HK-2 (cell line): ENCODE data around the gene PACSIN3.
"Not testable (repeated sequence)": the region's sequence is repeated elsewhere in the genome, so short reads cannot be mapped to it uniquely, and the experiment has no call there.

Experiments used
- DNase-seq: peaks from one replicate; pipeline ENCODE4 v3.0.0-alpha.2; 2018; ENCODE audit not compliant: unreplicated experiment

PACSIN3 gene

DNA sequence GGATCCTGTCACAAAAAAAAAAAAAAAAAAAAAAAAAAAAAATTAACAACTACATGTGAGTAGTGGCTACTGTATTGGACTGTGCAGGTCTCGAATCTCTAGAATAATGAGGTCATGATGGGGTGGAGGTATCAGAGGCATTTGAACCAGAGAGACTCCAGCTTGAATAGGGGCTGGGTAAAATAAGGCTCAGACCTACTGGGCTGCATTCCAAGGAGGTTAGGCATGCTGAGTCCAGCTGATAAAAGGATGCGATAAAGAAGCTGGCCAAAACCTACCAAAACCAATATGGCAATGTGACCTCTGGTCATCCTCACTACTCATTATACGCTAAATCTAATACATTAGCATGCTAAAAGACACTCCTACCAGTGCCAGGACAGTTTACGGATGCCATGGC is 5.9 kb upstream of the PACSIN3 start:
- no peak for DNase-seq

DNA sequence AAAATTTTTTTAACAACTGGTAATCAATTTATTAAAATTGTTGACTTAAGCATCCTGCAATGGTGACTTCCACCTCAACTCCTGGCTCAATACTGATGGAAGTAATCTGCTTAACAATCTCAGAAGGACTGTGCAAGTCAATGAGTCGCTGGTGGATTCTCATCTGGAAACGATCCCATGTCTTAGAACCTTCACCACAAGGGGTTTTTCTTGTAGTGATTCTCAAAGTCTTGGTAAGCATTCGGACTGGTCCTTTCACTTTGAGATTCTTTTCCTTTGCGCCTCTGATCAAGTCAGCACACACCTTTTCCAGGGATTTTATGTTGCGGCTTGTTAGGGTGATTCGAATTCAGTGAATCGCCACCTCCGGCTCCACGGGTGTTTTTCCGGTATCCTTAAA is 4.9 kb upstream of the PACSIN3 start:
- not testable (repeated sequence) for DNase-seq

DNA sequence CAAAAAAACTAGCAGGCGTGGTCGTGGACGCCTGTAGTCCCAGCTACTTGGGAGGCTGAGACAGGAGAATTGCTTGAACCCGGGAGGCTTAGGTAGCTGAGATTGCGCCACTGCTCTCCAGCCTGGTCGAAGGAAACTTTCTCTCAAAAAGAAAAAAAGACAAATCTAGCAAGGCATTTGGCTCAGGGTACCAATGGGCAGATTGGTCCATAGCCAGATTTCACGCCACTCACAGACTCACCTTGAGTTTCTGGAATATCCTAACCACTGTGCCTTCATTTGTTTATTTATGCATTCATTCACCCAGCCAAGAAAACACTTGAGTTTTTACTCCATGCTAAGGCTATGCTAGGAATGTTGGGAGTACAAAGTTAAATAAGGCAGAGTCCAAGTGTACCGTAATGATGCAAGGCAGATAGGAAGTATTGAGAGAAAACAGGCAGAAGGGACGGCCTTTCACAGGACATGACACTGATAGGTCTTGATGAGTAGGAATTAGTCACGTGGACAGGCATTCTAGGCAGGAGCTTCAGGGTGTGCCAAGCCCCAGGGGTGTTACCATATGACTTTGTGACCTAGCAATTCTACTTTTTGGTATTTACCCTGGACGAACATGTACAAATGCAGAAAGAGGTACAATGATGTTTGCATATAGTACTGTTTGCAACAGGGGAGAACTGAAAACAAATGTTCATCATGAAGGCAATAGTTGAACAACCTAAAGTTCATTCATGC is 3.0 kb upstream of the PACSIN3 start:
- DNase-seq, result no peak

DNA sequence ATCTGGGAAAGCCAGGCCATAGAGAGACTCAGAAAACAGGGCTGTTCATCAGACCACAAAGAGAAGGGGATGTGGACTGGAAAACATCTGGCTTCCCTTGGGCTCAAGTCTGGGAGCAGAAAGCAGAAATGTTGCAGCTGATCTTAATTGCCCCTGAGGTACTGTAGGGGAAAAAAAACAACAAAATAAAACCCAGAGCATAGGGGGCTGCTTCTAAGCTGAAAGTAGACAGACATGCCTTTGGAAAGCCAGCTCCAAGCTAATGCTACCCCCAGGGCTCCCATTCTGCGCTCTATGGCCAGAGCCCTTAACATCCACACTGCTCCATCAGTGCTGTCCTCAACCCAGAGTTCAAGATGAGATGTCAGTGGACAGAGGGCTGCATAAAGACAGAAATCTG is 2.0 kb upstream of the PACSIN3 start:
- no peak for DNase-seq

DNA sequence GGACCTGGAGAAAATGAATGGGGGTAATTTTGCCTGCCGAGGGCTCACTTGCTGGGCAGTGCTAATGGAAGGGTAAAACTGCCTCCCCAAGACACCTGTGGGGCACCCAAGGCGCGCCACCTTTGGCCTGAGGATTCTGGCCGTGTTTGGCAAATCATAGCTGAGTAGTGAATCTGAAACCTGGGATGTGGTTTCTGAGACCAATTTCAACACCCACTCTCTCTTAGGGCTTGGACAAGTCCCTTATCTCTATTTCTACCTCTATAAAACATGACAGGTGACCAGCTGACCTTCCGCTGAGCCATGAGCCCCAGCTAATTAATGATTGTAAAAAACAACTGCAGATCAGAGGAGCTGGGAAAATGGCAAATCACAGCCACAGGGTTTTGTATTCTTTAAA is 1.5 kb upstream of the PACSIN3 start:
- no peak for DNase-seq

DNA sequence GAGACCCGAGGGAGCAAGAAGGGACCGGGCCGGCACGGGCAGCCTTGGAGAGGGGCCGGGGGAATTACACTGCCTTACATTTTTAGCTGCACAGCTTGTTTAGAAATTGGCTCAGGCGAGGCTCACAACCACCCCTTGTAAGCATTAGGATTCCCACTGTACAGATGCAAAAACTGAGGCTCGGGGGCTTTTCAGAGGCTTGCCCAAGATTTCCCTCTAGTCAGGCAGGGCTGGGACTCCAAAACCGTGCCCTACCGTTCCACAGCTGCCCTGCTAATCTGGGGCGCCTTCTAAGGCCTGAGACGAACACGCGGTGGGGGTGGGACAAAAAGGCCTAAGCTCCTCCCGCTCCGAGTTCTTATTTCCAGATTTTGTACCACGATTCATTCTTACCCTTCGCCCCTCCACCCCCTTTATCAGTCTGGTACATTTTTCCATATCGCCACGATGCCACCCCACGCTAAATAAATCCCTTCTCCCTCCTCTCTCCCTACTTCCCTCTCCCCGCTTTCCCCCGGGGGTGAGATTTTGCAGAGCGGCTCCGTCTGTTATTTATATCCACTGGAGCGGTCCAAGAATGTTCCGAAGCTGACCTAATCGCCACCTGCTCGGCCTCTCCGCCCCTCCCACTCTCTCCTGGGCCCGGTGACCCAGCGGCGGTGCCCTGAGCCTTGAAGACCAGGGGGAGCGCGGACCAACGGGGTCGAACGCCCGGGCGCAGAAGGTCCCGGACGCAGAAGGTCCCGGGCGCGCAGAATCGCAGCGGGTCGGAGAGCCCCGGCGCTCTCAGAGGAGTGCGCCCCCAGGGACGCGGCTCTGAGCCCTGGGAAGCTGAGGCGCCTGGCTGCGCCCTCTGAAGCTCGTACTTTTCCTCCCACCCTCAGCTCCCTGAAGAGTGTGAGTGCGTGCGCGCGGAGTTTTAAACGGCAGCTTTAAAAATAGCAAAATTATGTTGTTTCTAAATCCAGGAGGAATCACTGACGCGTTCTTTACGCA is 764 bp upstream of the PACSIN3 start:
- peak; percentile 22 for DNase-seq

DNA sequence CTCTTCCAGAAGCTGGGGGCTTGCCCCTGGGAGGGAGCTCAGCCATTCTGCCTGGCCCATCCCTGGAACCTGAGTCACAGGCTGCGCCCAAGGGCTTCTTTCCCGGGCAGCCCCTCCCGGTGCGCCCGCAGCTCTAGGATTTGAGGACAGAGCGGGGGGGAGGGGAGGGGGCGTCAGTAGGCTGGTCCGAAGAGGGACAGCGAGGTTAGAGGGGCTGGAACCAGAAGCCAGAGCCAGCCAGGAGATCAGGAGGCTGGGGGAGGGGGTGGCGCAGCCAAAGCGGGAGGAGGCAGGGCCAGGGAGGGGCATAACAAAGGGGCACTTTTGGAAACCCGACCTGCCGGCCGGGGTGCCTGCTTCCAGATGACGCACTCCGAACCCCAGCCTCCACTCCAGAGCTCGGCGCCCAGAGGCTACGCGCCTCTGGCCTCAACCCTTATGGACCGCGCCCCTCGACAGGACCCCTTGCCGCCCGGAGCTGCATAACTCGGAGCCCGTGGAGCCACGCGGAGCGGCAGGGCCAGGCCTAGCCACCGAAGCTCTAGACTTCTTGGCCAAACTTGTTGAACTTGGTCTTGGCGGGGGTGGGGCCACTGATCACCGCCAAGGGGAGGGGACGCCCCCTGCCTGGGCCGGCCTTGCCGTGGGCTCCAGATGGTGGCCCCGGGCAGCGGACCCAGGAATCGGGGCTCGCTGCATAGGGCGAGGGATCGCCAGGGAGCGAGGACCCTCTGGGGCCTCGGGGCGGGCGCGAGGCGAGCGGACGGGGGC is 744 bp downstream of the PACSIN3 start:
- DNase-seq, result peak; percentile 40

DNA sequence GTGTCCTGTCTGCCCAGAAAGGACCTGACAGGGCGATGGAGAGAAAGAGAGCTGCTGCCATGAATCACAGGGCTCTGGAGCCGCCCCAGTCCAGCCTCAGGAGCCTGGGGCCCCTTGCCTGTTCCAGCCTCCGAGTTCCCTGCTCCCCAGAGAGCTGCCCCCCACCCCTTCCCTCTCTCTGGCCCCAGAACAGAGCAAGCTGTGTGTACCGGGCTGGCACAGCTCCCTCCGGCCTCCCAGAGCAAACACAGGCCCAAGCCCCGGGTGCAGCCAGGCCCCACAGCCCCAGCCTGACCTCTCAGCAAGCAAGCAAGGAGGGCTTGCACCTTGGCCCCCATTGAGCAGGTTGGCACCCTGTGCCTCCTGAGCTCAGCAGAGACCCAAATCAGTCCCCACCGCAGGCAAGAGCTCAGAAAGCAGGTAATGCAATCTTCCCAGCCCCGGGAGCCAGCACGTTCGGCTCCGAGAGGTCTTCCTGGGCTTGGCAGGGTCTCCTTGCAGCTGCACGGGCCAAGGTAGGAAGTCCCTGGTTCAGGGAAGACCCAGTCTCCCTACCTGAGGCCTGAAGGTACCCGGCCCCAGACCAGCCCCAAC is 1.4 kb downstream of the PACSIN3 start:
- no peak for DNase-seq

DNA sequence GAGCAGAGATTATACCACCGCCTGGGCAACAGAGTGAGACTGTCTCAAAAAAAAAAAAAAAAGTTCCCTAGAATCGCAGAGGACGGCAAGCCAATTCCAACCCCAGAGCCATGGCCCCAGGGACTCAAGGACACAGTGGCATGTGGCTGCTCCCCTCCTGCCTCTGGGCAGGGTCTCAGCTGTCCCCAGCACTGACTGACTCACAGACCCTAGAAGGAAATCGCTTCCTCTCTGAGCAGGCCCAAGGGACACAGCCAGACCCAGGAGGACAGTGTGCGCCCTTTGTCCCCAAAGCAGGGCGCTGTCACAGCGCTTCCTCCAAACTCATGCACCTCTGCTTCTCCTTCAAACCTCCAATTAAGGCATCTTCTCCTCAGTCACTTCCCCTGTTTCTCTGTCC is 2.3 kb downstream of the PACSIN3 start:
- DNase-seq, result no peak

DNA sequence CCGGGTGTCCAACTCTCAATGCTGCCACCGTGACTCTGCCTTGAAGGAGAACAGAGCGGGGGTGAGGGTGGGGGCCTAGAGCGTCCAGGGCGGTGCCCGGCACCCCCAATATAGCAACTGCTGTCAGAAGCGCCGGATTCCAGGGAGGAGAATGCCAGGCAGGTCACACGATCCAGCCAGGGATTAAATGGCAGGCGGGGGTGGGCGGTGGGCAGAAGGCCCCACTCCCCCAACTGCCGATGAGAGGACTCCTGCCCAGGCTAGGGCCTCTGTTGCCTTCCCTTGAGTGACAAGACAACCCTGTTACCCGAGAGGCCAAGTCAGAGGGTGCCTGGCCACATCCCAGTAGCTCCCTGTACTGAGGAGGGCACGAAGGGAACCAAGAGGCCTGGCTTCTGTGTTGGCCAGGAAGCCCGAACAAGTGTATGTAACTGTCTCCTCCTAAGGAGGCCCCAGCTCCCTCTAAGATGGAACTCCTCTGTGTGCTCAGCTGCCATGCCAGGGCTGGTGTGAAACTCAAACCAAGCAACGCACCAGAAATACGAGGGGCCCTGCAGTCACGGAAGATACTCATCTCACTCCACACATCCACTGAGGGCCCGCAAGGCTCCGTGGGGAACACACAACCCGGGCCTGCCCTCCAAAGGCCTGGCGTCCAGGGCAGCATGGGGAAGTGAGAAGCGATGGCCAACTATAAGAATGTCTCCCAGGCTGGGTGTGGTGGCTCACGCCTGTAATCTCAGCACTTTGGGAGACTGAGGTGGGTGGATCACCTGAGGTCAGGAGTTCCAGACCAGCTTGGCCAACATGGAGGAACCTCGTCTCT is 3.0 kb downstream of the PACSIN3 start:
- no peak for DNase-seq

DNA sequence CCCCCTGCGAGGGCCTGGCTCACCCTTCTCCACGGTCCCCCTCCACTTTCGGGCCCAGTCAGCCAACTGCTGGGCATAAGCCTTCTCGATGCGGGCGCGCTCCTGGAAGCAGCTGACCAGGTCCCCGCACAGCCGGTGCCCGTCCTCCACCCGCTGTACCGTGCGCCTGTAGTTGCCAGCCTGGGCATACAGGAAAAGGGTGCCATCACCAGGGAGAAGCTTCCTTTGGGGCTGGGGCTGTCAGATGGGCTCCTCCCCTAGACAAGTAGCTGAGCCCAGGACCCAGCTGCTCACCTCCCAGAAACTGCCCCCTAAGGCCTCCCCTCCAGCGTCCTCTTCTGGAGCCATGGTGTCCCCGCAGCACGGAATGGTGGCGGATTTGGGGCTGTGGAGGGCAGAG is 3.9 kb downstream of the PACSIN3 start:
- DNase-seq, result no peak

DNA sequence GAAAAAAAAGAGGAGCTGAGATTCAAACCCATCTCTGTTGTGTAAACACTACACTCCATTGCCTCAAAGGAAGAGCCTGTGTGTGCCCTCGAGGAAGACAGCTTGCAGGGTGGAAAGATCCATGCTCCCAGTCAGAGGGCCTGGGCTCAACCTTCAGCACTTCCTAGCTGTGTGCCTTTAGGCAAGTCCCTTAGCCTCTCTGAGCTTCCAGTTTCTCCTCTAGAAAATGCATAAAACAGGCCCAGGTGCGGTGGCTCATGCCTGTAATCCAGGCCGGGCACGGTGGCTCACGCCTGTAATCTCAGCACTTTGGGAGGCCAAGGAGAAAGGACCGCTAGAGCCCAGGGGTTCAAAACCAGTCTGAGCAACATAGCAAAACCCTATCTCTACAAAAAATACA is 5.0 kb downstream of the PACSIN3 start:
- no peak for DNase-seq

DNA sequence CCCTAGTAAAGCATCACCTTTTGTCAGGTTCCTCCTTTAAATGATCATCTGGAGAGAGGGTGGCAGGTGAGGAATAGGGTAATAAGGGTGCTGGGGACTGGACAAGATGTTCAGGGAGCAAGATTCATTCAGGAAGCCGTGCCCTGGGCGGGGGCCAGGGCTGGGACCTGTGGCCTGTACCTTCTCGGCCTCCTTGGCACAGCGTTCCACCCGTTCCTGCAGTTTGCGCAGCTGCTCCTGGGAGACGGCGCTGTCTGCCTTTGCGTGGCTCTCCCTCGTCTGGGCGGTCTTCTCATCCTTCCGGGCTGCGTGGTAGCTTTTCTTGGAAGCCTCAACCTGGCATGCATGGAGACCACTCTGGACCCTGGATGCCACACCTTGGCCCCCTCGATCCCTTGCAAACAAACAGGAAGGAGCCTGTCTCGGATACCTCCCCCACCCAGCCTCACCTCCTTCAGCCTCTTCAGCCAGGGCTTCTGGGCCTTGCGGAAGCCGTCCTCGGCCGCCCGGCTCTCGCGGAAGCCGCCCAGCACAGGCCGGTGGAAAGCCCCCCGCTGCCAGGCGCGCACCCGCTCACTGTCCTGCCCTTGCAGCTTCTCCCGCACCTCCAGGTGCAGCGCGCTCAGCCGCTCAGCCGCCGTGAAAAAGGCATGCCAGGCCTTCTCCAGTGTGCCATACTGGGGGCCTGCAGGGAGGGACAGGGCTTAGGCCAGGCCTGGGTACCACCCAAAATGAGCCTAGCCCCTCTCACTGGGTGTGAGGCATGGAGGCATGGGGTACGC is 6.0 kb downstream of the PACSIN3 start:
- no peak for DNase-seq

DNA sequence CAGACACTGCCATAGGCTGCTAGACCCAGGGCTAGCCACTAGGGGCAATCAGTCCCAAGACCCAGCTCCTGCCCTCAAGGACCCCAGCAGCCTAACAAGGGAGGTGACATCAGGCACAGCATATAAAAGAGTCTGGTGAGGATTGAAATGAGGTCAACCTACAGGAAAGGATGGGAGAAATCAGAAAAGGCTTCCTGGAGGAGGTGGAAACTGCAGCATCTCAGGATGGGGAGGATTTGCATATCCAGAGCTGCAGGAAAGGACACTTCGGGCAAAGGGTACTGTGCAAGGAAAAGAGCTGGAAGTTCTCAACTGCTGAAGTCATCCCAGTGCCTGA is 6.6 kb downstream of the PACSIN3 start:
- DNase-seq, result no peak

DNA sequence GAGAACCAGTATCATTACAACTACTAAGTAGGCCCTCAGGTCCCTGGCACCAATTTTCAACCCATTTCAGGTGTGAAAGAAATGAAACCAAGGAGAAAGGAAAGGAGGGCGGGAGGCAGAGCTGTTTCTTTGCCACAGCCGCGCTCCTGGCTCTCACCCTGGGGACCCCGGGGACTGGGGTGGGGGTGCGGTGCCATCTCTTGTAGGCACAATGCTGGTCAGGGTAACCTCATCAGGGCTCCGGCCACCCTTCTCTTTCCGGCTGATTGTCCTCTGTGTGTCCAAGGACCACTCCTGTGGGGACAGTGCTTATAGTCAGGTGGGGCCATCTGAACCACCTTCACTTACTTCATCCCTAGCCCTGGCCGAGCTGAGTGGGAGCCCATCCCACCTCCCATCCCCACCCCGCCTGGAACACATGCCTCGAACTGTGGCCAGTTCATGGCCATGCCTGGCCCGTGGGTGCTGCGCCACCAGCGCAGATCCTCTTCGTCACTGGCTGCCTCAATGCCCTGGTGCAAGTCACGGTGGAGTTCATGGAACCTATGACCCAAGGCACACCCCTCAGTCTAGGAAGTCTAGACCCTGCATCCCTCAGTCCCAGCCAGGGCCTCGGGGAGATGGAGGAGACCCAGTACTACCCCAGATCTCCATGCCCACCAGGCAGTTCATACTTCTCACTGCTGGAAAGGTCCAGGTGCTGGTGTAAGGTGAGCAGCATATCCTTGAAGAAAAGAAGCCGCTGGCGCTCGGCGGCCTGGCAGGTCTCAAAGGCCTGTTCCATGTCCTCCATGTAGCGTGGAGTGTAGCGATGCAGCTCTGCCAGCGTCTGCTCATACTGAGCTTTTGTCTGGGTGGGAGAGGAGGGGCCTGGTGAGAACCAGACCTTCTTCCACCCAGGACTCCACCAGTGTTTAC is 7.2 kb downstream of the PACSIN3 start:
- DNase-seq, result no peak

DNA sequence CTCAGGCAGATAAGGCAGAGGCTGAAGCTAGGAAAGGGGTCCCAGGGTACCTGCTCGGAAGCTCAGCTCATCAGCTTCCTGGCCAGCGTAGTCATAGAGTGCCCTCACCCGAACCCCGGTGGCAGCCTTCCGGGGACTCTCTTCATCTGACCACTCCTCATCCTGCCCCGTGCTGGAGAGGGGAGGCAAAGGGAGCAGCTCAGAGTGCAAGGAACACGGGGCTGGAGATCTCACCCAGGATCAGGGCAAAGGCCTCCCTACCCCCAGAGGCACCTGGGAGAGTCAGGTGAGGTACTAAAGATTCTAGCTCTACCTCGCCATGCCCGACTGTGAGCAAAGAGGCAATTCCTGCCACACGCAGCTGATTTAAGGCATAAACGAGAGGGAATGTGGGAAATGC is 7.9 kb downstream of the PACSIN3 start:
- DNase-seq, result no peak

DNA sequence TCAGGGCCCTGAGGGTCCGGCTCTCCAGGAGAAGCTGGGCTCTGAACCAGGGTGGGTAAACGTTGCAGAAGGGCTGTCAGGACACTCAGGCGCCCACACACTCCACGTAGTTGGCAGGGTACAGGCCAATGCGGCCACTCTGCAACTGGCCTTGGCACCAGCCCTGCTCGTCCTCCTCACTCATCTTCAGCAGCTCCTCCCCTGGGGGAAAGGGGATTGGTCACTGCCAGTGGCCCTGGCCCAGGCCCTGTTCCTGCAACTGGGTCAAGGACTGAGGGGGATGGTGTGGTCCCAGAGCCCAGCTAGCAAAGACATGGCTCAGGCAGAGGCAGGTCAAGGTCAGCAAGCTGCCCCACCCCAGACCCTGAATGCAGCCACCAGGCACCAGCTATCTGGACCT is 8.4 kb downstream of the PACSIN3 start:
- DNase-seq, result no peak

DNA sequence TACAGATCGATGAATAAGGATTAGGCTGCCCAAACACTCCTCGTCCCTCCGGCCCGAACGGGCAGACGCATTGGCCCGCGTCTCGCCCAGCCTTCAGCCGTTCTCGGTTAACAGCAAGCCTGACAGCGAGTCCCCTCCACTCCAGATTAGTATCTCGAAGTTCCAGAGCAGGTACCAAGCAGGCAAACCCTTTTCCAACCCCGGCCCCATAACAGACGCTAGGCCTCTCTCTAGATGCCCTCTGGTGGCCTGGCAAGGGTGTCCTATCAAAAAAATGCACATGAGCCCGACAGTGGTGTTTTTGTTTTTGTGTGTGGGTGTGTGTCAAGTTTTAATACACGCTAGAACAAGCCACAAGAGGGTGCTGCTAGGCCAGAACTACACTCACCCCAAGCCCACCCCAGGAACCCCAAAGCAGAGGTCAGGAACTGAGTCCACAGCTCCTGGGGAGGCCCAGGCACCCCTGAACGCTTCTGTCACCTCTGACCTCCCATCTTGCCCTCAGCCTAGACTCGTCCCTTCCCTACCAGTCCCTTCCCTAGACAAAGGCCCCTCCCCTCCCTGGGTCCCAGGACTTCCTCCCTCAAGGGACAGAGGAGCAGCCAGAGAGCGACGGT is 8.9 kb downstream of the PACSIN3 start:
- peak; percentile 52 for DNase-seq
